Neural progenitor cell (in vitro differentiated cells): Measurements from ENCODE around the gene GNAI2. TPM values are rescaled to one million over a fixed set of nuclear protein-coding genes. Genes with fewer than 3 reads are reported as not detected.
A peak's percentile ranks its signal among the peaks of the same experiment; 100 is the strongest.

Source experiments
- DNase-seq: peaks from one replicate; pipeline ENCODE4 v3.0.0-alpha.2; 2016; ENCODE audit warnings: low spot score
- H2AFZ ChIP-seq: fragments of 200-600 bp; sonication (generic); replicated peaks from 2 replicates; pipeline ENCODE4 v1.6.1; 2016; ENCODE audit warnings: antibody characterized with exemption
- H3F3A ChIP-seq: fragments of 200-600 bp; sonication (generic); 2 replicates; pipeline ENCODE4 v1.6.1; 2016; ENCODE audit warnings: antibody characterized with exemption, low read depth
- H3K27ac ChIP-seq: fragments of 200-600 bp; sonication (generic); 2 replicates; pipeline ENCODE4 v1.5.1; 2016; ENCODE audit warnings: mild to moderate bottlenecking
- H3K27me3 ChIP-seq: fragments of 200-600 bp; sonication (generic); 2 replicates; pipeline ENCODE4 v1.6.1; 2016; ENCODE audit warnings: mild to moderate bottlenecking, moderate library complexity
- H3K36me3 ChIP-seq: fragments of 200-600 bp; sonication (generic); 2 replicates; pipeline ENCODE4 v1.5.1; 2016
- H3K4me1 ChIP-seq: fragments of 200-600 bp; sonication (generic); 2 replicates; pipeline ENCODE4 v1.6.1; 2016; ENCODE audit warnings: mixed run types
- H3K4me2 ChIP-seq: fragments of 200-600 bp; sonication (generic); 2 replicates; pipeline ENCODE4 v1.6.1; 2016
- H3K4me3 ChIP-seq: fragments of 200-600 bp; sonication (generic); 2 replicates; pipeline ENCODE4 v1.5.1; 2016
- H3K79me2 ChIP-seq: fragments of 200-600 bp; sonication (generic); 2 replicates; pipeline ENCODE4 v1.6.1; 2016; ENCODE audit warnings: low read depth
- H3K9ac ChIP-seq: fragments of 200-600 bp; sonication (generic); 2 replicates; pipeline ENCODE4 v1.6.1; 2016
- H3K9me3 ChIP-seq: fragments of 200-600 bp; sonication (generic); 2 replicates; pipeline ENCODE4 v1.5.1; 2016; ENCODE audit warnings: low read depth
- H4K20me1 ChIP-seq: fragments of 200-600 bp; sonication (generic); 2 replicates; pipeline ENCODE4 v1.6.1; 2016; ENCODE audit warnings: low read depth
- H3K27ac Mint-ChIP-seq: 3 replicates; pipeline ENCODE4 v1.8.0; 2021; ENCODE audit warnings: mixed read lengths
- H3K27me3 Mint-ChIP-seq: 2 replicates; pipeline ENCODE4 v1.8.0; 2022; ENCODE audit warnings: low read depth, mild to moderate bottlenecking, inconsistent platforms, moderate library complexity, mixed read lengths; ENCODE audit not compliant: insufficient read depth
- H3K36me3 Mint-ChIP-seq: 3 replicates; pipeline ENCODE4 v1.8.0; 2021; ENCODE audit warnings: mixed read lengths
- H3K4me1 Mint-ChIP-seq: 3 replicates; pipeline ENCODE4 v1.8.0; 2021; ENCODE audit warnings: mixed read lengths
- H3K4me3 Mint-ChIP-seq: 3 replicates; pipeline ENCODE4 v1.8.0; 2021; ENCODE audit warnings: mild to moderate bottlenecking, moderate library complexity, mixed read lengths
- H3K9me3 Mint-ChIP-seq: 3 replicates; pipeline ENCODE4 v1.8.0; 2020; ENCODE audit warnings: mixed read lengths
- EZH2 ChIP-seq: fragments of 200-600 bp; sonication (generic); IDR thresholded peaks from 2 replicates; pipeline ENCODE4 v1.6.1; 2017; ENCODE audit warnings: antibody characterized with exemption, mild to moderate bottlenecking, moderate library complexity
- EZH2phosphoT487 ChIP-seq: fragments of 200-600 bp; sonication (generic); IDR thresholded peaks from 2 replicates; pipeline ENCODE4 v1.6.1; 2017; ENCODE audit warnings: antibody characterized with exemption
- total RNA-seq: library from RNA; depleted of rRNA; stranded (reverse); fragments of >200 nt; gene quantifications from 2 replicates; pipeline ENCODE4 v1.2.3, GENCODE V29; 2015; ENCODE audit warnings: low replicate concordance
- TF ChIP-seq, protein P1 (sequence below): fragments of 200-600 bp; sonication (generic); IDR thresholded peaks from 2 replicates; pipeline ENCODE4 v1.5.1; 2017; ENCODE audit warnings: antibody characterized with exemption, mild to moderate bottlenecking

Gene GNAI2
- total RNA-seq, 1 donor from 2014 or later = 249 TPM

DNA sequence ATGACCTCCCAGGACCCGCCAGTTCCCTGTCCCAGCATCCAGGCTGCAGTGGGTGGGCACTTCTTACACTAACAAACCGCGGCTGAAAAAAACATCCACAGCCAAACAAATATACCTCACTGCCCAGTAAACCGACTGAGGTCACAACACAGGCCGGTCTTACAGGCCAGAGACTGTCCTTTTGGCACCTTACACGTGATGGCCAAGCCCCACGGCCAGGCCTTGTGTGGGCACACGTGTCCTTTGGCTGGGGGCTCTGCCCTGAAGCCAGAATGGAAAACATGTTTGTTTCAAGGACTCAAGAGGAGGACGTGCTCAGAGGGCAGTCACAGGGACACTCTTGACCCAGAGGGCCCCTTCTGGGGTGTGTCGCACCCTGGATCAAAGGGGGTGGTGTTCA lies 21.2 kb upstream of the GNAI2 start:
- no peaks in the 10 kb centered on the region for H3K79me2 ChIP-seq
- H3K36me3 Mint-ChIP-seq = no peaks in the 10 kb centered on the region
- H3K4me2 ChIP-seq = no peak overlapping the region
- no peak for DNase-seq
- no peaks in the 10 kb centered on the region for H3K9me3 ChIP-seq
- peaks cover 11% of the 10 kb centered on the region for H3K27me3 Mint-ChIP-seq
- H3K9ac ChIP-seq = no peak overlapping the region
- no peak overlapping the region for H3K27ac Mint-ChIP-seq
- no peaks in the 10 kb centered on the region for H3K36me3 ChIP-seq
- H3F3A ChIP-seq = no peaks in the 10 kb centered on the region
- no peaks in the 10 kb centered on the region for H3K4me1 ChIP-seq
- no peaks in the 10 kb centered on the region for H4K20me1 ChIP-seq
- H3K27me3 ChIP-seq = no peaks in the 10 kb centered on the region
- H3K9me3 Mint-ChIP-seq = no peaks in the 10 kb centered on the region
- H3K4me1 Mint-ChIP-seq = peaks cover 4% of the 10 kb centered on the region
- H2AFZ ChIP-seq = no peak overlapping the region
- H3K4me3 Mint-ChIP-seq = no peak overlapping the region
- no peak overlapping the region for H3K4me3 ChIP-seq
- H3K27ac ChIP-seq = no peak overlapping the region
- TF ChIP-seq EZH2 (no peak), EZH2phosphoT487 (no peak)
- TF ChIP-seq, protein P1, sequence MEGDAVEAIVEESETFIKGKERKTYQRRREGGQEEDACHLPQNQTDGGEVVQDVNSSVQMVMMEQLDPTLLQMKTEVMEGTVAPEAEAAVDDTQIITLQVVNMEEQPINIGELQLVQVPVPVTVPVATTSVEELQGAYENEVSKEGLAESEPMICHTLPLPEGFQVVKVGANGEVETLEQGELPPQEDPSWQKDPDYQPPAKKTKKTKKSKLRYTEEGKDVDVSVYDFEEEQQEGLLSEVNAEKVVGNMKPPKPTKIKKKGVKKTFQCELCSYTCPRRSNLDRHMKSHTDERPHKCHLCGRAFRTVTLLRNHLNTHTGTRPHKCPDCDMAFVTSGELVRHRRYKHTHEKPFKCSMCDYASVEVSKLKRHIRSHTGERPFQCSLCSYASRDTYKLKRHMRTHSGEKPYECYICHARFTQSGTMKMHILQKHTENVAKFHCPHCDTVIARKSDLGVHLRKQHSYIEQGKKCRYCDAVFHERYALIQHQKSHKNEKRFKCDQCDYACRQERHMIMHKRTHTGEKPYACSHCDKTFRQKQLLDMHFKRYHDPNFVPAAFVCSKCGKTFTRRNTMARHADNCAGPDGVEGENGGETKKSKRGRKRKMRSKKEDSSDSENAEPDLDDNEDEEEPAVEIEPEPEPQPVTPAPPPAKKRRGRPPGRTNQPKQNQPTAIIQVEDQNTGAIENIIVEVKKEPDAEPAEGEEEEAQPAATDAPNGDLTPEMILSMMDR = no peak

DNA sequence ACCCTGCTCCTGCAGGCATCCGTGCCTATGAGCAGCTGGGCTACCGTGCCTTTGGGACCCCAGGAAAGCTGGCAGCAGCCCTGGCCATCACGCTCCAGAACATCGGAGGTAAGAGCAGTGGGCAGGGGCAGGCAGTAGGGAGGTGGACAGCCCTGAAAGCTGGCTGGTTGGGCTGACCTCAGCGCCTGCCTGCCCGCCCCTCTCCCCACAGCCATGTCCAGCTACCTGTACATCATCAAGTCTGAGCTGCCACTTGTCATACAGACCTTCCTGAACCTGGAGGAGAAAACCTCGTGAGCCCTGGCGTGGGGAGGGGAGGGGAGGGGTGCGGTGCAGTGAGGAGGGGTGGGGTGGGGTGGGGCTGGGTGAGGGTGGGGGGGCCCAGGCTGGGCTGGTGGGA lies 20.5 kb upstream of the GNAI2 start:
- H3K27me3 ChIP-seq = no peaks in the 10 kb centered on the region
- Mint-ChIP-seq H3K4me1 (peaks cover 8% of the 10 kb centered on the region), H3K4me3 (no peak overlapping the region), H3K27ac (no peak overlapping the region), H3K36me3 (no peaks in the 10 kb centered on the region), H3K27me3 (peaks cover 11% of the 10 kb centered on the region), H3K9me3 (no peaks in the 10 kb centered on the region)
- no peak for DNase-seq
- no peak overlapping the region for H2AFZ ChIP-seq
- H3K4me3 ChIP-seq = no peak overlapping the region
- H3K36me3 ChIP-seq = no peaks in the 10 kb centered on the region
- no peak overlapping the region for H3K9ac ChIP-seq
- no peak overlapping the region for H3K27ac ChIP-seq
- H3K79me2 ChIP-seq = no peaks in the 10 kb centered on the region
- H3K9me3 ChIP-seq = no peaks in the 10 kb centered on the region
- no peak overlapping the region for H3K4me2 ChIP-seq
- H3K4me1 ChIP-seq = no peaks in the 10 kb centered on the region
- TF ChIP-seq, protein P1 = no peak
- TF ChIP-seq EZH2 (no peak), EZH2phosphoT487 (no peak)
- H3F3A ChIP-seq = no peaks in the 10 kb centered on the region
- no peaks in the 10 kb centered on the region for H4K20me1 ChIP-seq

DNA sequence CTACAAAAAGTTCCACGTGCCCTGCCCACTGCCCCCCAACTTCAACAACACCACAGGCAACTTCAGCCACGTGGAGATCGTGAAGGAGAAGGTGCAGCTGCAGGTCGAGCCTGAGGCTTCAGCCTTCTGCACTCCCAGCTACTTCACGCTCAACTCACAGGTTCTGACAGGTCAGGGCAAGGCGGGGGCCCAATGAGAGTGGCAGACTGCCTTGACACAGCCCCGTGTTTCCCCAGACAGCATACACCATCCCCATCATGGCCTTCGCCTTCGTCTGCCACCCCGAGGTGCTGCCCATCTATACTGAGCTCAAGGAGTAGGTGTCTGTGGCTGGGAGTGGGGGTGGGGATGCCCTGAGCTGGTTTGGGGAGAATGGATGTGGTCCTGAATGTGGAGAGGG lies 18.3 kb upstream of the GNAI2 start:
- H3K4me3 Mint-ChIP-seq = no peak overlapping the region
- H2AFZ ChIP-seq = no peak overlapping the region
- no peaks in the 10 kb centered on the region for H3K36me3 Mint-ChIP-seq
- H3K9me3 Mint-ChIP-seq = no peaks in the 10 kb centered on the region
- no peaks in the 10 kb centered on the region for H3K9me3 ChIP-seq
- no peaks in the 10 kb centered on the region for H3K4me1 ChIP-seq
- peaks cover 13% of the 10 kb centered on the region for H3K4me1 Mint-ChIP-seq
- no peaks in the 10 kb centered on the region for H3K27me3 ChIP-seq
- TF ChIP-seq EZH2phosphoT487 = no peak
- TF ChIP-seq, protein P1 = no peak
- TF ChIP-seq EZH2 = no peak
- H3K27me3 Mint-ChIP-seq = peaks cover 8% of the 10 kb centered on the region
- H3K4me3 ChIP-seq = no peak overlapping the region
- no peaks in the 10 kb centered on the region for H3K79me2 ChIP-seq
- H3K9ac ChIP-seq = no peak overlapping the region
- no peak overlapping the region for H3K27ac ChIP-seq
- no peak overlapping the region for H3K27ac Mint-ChIP-seq
- no peaks in the 10 kb centered on the region for H3K36me3 ChIP-seq
- DNase-seq = no peak
- no peaks in the 10 kb centered on the region for H3F3A ChIP-seq
- no peak overlapping the region for H3K4me2 ChIP-seq
- H4K20me1 ChIP-seq = no peaks in the 10 kb centered on the region

DNA sequence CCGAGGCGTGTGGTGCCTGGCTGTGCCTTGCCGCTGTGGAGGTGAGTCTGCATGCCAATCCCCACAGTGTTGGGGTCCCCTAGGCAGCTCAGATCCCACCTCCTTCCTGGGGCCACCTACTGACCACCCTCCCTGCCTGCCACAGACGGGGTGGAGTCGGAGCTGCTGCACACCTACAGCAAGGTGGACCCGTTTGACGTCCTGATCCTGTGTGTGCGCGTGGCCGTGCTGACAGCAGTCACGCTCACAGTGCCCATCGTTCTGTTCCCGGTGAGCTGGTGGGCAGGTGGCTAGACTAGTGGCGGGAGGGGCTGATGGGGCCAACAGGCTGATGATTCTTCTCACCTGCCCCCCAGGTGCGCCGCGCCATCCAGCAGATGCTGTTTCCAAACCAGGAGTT lies 17.6 kb upstream of the GNAI2 start:
- Histone ChIP-seq H3K4me3 (no peak overlapping the region), H3K27ac (no peak overlapping the region), H4K20me1 (no peaks in the 10 kb centered on the region), H2AFZ (no peak overlapping the region), H3K4me2 (no peak overlapping the region), H3K79me2 (no peaks in the 10 kb centered on the region), H3K9ac (no peak overlapping the region), H3K27me3 (no peaks in the 10 kb centered on the region), H3K9me3 (no peaks in the 10 kb centered on the region), H3F3A (no peaks in the 10 kb centered on the region), H3K36me3 (no peaks in the 10 kb centered on the region), H3K4me1 (no peaks in the 10 kb centered on the region)
- no peaks in the 10 kb centered on the region for H3K9me3 Mint-ChIP-seq
- no peak for TF ChIP-seq EZH2phosphoT487
- TF ChIP-seq, protein P1 = no peak
- TF ChIP-seq EZH2 = no peak
- H3K4me3 Mint-ChIP-seq = no peak overlapping the region
- H3K36me3 Mint-ChIP-seq = no peaks in the 10 kb centered on the region
- peak overlapping the region; percentile 60 for H3K27ac Mint-ChIP-seq
- H3K27me3 Mint-ChIP-seq = peaks cover 8% of the 10 kb centered on the region
- peaks cover 13% of the 10 kb centered on the region for H3K4me1 Mint-ChIP-seq
- DNase-seq = no peak
